HepG2 (cell line): ENCODE data around the gene ATP8A1. TPM values are rescaled to one million over a fixed set of nuclear protein-coding genes. Genes with fewer than 3 reads are reported as not detected.

Source experiments
- CCAR2 ChIP-seq: fragments of 200-400 bp; formaldehyde crosslinking; optimal IDR thresholded peaks from 2 replicates; pipeline ENCODE3; 2018; ENCODE audit warnings: low read depth, mild to moderate bottlenecking, low read length, moderate library complexity
- DPF2 ChIP-seq: sonication (generic); formaldehyde crosslinking; IDR thresholded peaks from 2 replicates; pipeline ENCODE4 v1.4.0; 2020; ENCODE audit warnings: mild to moderate bottlenecking, low read depth, missing genetic modification reagents, borderline replicate concordance
- EHMT2 ChIP-seq: fragments of 200-600 bp; sonication (generic); IDR thresholded peaks from 2 replicates; pipeline ENCODE4 v1.7.0; 2017; ENCODE audit warnings: antibody characterized with exemption, low read depth, low read length, borderline replicate concordance
- FOXO4 ChIP-seq: sonication (generic); formaldehyde crosslinking; conservative IDR thresholded peaks from 2 replicates; pipeline ENCODE4 v1.8.1; 2023; ENCODE audit warnings: missing genetic modification reagents
- LCORL ChIP-seq, 2 experiments: fragments of 450-650 bp in 1 of 2; sonication (generic) in 1 of 2; formaldehyde crosslinking in 1 of 2; IDR thresholded peaks; 2 replicates each; pipeline versions ENCODE4 v1.5.0 to v1.6.1; 2017 to 2020; ENCODE audit warnings: antibody characterized with exemption in 1 of 2, missing genetic modification reagents in 1 of 2
- MAZ ChIP-seq, 2 experiments: sonication (generic) in 1 of 2; formaldehyde crosslinking in 1 of 2; IDR thresholded peaks; 2 replicates each; pipeline versions ENCODE4 v1.5.0 to v1.6.1; 2012 to 2020; ENCODE audit warnings: low read depth in 2 of 2, mild to moderate bottlenecking in 2 of 2, borderline replicate concordance in 1 of 2, improper control_type of control experiment in 1 of 2, low read length in 1 of 2, missing genetic modification reagents in 1 of 2, moderate library complexity in 1 of 2
- MBNL3 ChIP-seq: fragments of 250-450 bp; sonication (Bioruptor Pico); conservative IDR thresholded peaks from 2 replicates; pipeline ENCODE4 v1.8.0; 2022; ENCODE audit warnings: mild to moderate bottlenecking, inconsistent platforms
- NR1H2 ChIP-seq: sonication (generic); formaldehyde crosslinking; IDR thresholded peaks from 2 replicates; pipeline ENCODE4 v1.8.1; 2022; ENCODE audit warnings: low read depth, missing genetic modification reagents, borderline replicate concordance
- NR2F2 ChIP-seq: IDR thresholded peaks from 2 replicates; pipeline ENCODE4 v1.6.1; 2012; ENCODE audit warnings: low read depth, inconsistent platforms, borderline replicate concordance
- PAX8 ChIP-seq: sonication (generic); formaldehyde crosslinking; IDR thresholded peaks from 2 replicates; pipeline ENCODE4 v1.8.0; 2022; ENCODE audit warnings: mild to moderate bottlenecking, missing genetic modification reagents, borderline replicate concordance
- PRDM10 ChIP-seq: sonication (generic); formaldehyde crosslinking; IDR thresholded peaks from 2 replicates; pipeline ENCODE4 v1.4.0; 2020; ENCODE audit warnings: low read depth, missing genetic modification reagents
- RBAK ChIP-seq: sonication (generic); formaldehyde crosslinking; IDR thresholded peaks from 2 replicates; pipeline ENCODE4 v1.5.1; 2020; ENCODE audit warnings: mild to moderate bottlenecking, missing genetic modification reagents
- SKI ChIP-seq: fragments of 450-650 bp; IDR thresholded peaks from one replicate; pipeline ENCODE4 v1.6.1; 2018; ENCODE audit warnings: mild to moderate bottlenecking; ENCODE audit not compliant: partially characterized antibody
- ZKSCAN1 ChIP-seq: fragments of 150-350 bp; IDR thresholded peaks from 2 replicates; pipeline ENCODE4 v1.6.1; 2014; ENCODE audit warnings: low read length
- ZNF121 ChIP-seq: sonication (generic); formaldehyde crosslinking; IDR thresholded peaks from 2 replicates; pipeline ENCODE4 v1.5.0; 2020; ENCODE audit warnings: mild to moderate bottlenecking, missing genetic modification reagents
- ZNF124 ChIP-seq: sonication (generic); formaldehyde crosslinking; IDR thresholded peaks from 2 replicates; pipeline ENCODE4 v1.4.0; 2020; ENCODE audit warnings: missing genetic modification reagents
- ZNF251 ChIP-seq: sonication (generic); formaldehyde crosslinking; IDR thresholded peaks from 2 replicates; pipeline ENCODE4 v1.9.0; 2021; ENCODE audit warnings: mild to moderate bottlenecking, missing genetic modification reagents
- ZNF260 ChIP-seq: sonication (generic); formaldehyde crosslinking; IDR thresholded peaks from 2 replicates; pipeline ENCODE4 v1.4.0; 2020; ENCODE audit warnings: missing genetic modification reagents, low read depth, mild to moderate bottlenecking, borderline replicate concordance
- ZNF282 ChIP-seq: fragments of 450-650 bp; IDR thresholded peaks from 2 replicates; pipeline ENCODE4 v1.6.1; 2018; ENCODE audit not compliant: partially characterized antibody
- ZNF44 ChIP-seq: sonication (generic); formaldehyde crosslinking; IDR thresholded peaks from 2 replicates; pipeline ENCODE4 v1.5.1; 2020; ENCODE audit warnings: mild to moderate bottlenecking, missing genetic modification reagents
- ZNF710 ChIP-seq: sonication (generic); formaldehyde crosslinking; IDR thresholded peaks from 2 replicates; pipeline ENCODE4 v1.5.0; 2020; ENCODE audit warnings: mild to moderate bottlenecking, missing genetic modification reagents, borderline replicate concordance
- ZNF883 ChIP-seq: sonication (generic); formaldehyde crosslinking; IDR thresholded peaks from 2 replicates; pipeline ENCODE4 v1.5.1; 2020; ENCODE audit warnings: mild to moderate bottlenecking, missing genetic modification reagents; ENCODE audit errors: not compliant biosample characterization
- polyA plus RNA-seq, 8 experiments: library from polyadenylated mRNA; depleted of rRNA in 3 of 8; stranded (reverse) in 7 of 8; unstranded in 1 of 8; fragments of >200 nt; fragmentation: Illumina TruSeq in 4 of 8; extraction: Trizol in 4 of 8; gene quantifications; 2 replicates each; pipeline versions ENCODE4 v1.2.1 to v1.2.3, GENCODE V29; 2011 to 2016; ENCODE audit warnings: low read depth in 4 of 8, missing spikeins in 1 of 8, mixed read lengths in 1 of 8; ENCODE audit not compliant: insufficient read depth in 1 of 8
- total RNA-seq, 5 experiments: library from RNA; depleted of rRNA; stranded (reverse); fragments of >200 nt; fragmentation: Illumina TruSeq; extraction: Trizol; gene quantifications; 2 replicates each; pipeline ENCODE4 v1.2.3, GENCODE V29; 2016; ENCODE audit warnings: low read depth in 1 of 5

The ATP8A1 gene
- total and polyA plus RNA-seq, 2 of the 13 experiments (the other 11 are each of a cell fraction or from before 2014, with no cell fraction given) = 1.7 to 6.2 TPM

GRCh38 chr4:42655921-42656678, 805 bp downstream of the ATP8A1 start (continued):
- 0 out of 2 replicates have a peak, but pooled peaks have one; percentile 15 for TF ChIP-seq PRDM10
- no peak for TF ChIP-seq NR1H2
- no peak for TF ChIP-seq CCAR2
- 0 out of 2 replicates have a peak, but pooled peaks have one; percentile 14 for TF ChIP-seq ZNF710 (CRISPR knock-in tag)
- TF ChIP-seq LCORL (IDR thresholded peaks at IDR 0.05) = no peak
- no peak for TF ChIP-seq LCORL (CRISPR knock-in tag; IDR thresholded peaks at IDR 0.05)
- TF ChIP-seq MBNL3 (CRISPR knock-in tag) = no peak
- no peak for TF ChIP-seq MAZ (IDR thresholded peaks at IDR 0.05; ENCODE audit: borderline replicate concordance, low read depth, low read length)
- TF ChIP-seq MAZ (CRISPR knock-in tag; IDR thresholded peaks at IDR 0.05; ENCODE audit: low read depth) = no peak
- no peak for TF ChIP-seq ZNF44
- no peak for TF ChIP-seq ZNF124 (CRISPR knock-in tag)
- TF ChIP-seq ZNF251 = no peak
- no peak for TF ChIP-seq EHMT2
- no peak for TF ChIP-seq NR2F2
- no peak for TF ChIP-seq PAX8 (CRISPR knock-in tag)
- no peak for TF ChIP-seq FOXO4 (CRISPR knock-in tag)
- TF ChIP-seq SKI = no peak
- TF ChIP-seq ZNF260 = no peak
- no peak for TF ChIP-seq RBAK (CRISPR knock-in tag)
- TF ChIP-seq ZNF883 (CRISPR knock-in tag) = peak; percentile 10
- TF ChIP-seq ZNF282 = no peak
- TF ChIP-seq ZKSCAN1 = no peak
- TF ChIP-seq DPF2 = no peak
- TF ChIP-seq ZNF121 = no peak
